Fibroblast of villous mesenchyme (primary cell): ENCODE results near the gene CCDC7. TPM values are rescaled to one million over a fixed set of nuclear protein-coding genes. Genes with fewer than 3 reads are reported as not detected.
"Not testable (repeated sequence)": the region's sequence is repeated elsewhere in the genome, so short reads cannot be mapped to it uniquely, and the experiment has no call there.

Experiments used
- DNase-seq: peaks from one replicate; pipeline ENCODE4 v3.0.0-alpha.2; 2010; ENCODE audit warnings: low read depth
- H3K4me3 ChIP-seq: 2 replicates; pipeline ENCODE4 v1.5.1; 2011; ENCODE audit warnings: low read depth, mild to moderate bottlenecking, low read length
- CTCF ChIP-seq: IDR thresholded peaks from 2 replicates; pipeline ENCODE4 v1.5.1; 2012; ENCODE audit warnings: low read depth, mild to moderate bottlenecking, low read length; ENCODE audit not compliant: insufficient read depth
- total RNA-seq: library from RNA; depleted of rRNA; stranded (reverse); fragments of >200 nt; gene quantifications from 2 replicates; pipeline ENCODE4 v1.2.3, GENCODE V29; 2012

CCDC7 gene
- total RNA-seq, 1 donor: 20.3 TPM

GRCh38 chr10:32889631-32890212, 443.8 kb downstream of the CCDC7 start:
- no peak overlapping the region for H3K4me3 ChIP-seq
- DNase-seq: no peak
- TF ChIP-seq CTCF: no peak

- H3K4me3 ChIP-seq: no peak overlapping the region
- TF ChIP-seq CTCF: no peak
- DNase-seq: no peak
Observed at GRCh38 chr10:32890444-32890843, 444.5 kb downstream of the CCDC7 start.

GRCh38 chr10:32891261-32891660, 445.3 kb downstream of the CCDC7 start:
- no peak for TF ChIP-seq CTCF
- DNase-seq: no peak
- no peak overlapping the region for H3K4me3 ChIP-seq

- no peak for DNase-seq
- TF ChIP-seq CTCF: no peak
- no peak overlapping the region for H3K4me3 ChIP-seq
Observed at GRCh38 chr10:32893434-32893833, 447.5 kb downstream of the CCDC7 start.

- no peak overlapping the region for H3K4me3 ChIP-seq
- no peak for TF ChIP-seq CTCF
- no peak for DNase-seq
Observed at GRCh38 chr10:32893916-32894664, 448.1 kb downstream of the CCDC7 start.

GRCh38 chr10:32895200-32895968, 449.4 kb downstream of the CCDC7 start:
- not testable (repeated sequence) for DNase-seq, H3K4me3 ChIP-seq

- TF ChIP-seq CTCF: no peak
- H3K4me3 ChIP-seq: no peak overlapping the region
- DNase-seq: no peak
Observed at GRCh38 chr10:32901815-32902214, 455.9 kb downstream of the CCDC7 start.
